ENCODE data around the gene STPG4.

STPG4 gene

GRCh38 chr2:47052847-47053246 is 102.3 kb downstream of the STPG4 start:
- DNase-seq (ENCODE audit: low spot score) = no peak

- no peak for DNase-seq (ENCODE audit: low spot score)
These were observed 103.5 kb downstream of the STPG4 start for GRCh38 chr2:47051562-47051961.

- no peak for DNase-seq (ENCODE audit: low spot score)
These were observed 104.3 kb downstream of the STPG4 start for GRCh38 chr2:47050762-47051161.

GRCh38 chr2:47050021-47050760 is 104.9 kb downstream of the STPG4 start:
- DNase-seq (ENCODE audit: low spot score) = no peak

- no peak for DNase-seq (ENCODE audit: low spot score)
These were observed 105.6 kb downstream of the STPG4 start for GRCh38 chr2:47049502-47049901.

- DNase-seq (ENCODE audit: low spot score) = no peak
These were observed 106.2 kb downstream of the STPG4 start for GRCh38 chr2:47048801-47049480.

- no peak for DNase-seq (ENCODE audit: low spot score)
These were observed 108.8 kb downstream of the STPG4 start for GRCh38 chr2:47046271-47046670.

- no peak for DNase-seq (ENCODE audit: low spot score)
These were observed 111.2 kb downstream of the STPG4 start for GRCh38 chr2:47043891-47044239.

- DNase-seq (ENCODE audit: low spot score) = no peak
These were observed 111.8 kb downstream of the STPG4 start for GRCh38 chr2:47043142-47043890.

GRCh38 chr2:47041891-47042684 is 113.0 kb downstream of the STPG4 start:
- DNase-seq (ENCODE audit: low spot score) = no peak

GRCh38 chr2:47041063-47041462 is 114.0 kb downstream of the STPG4 start:
- DNase-seq (ENCODE audit: low spot score) = no peak

GRCh38 chr2:47040651-47041050 is 114.5 kb downstream of the STPG4 start:
- DNase-seq (ENCODE audit: low spot score) = no peak

GRCh38 chr2:47039913-47040562 is 115.1 kb downstream of the STPG4 start:
- DNase-seq (ENCODE audit: low spot score) = no peak

GRCh38 chr2:47039489-47039870 is 115.6 kb downstream of the STPG4 start:
- DNase-seq (ENCODE audit: low spot score) = no peak

- DNase-seq (ENCODE audit: low spot score) = no peak
These were observed 116.2 kb downstream of the STPG4 start for GRCh38 chr2:47038656-47039488.

- no peak for DNase-seq (ENCODE audit: low spot score)
These were observed 117.4 kb downstream of the STPG4 start for GRCh38 chr2:47037678-47038077.

Data from CD4-positive, alpha-beta T cell treated with Interleukin-15 for 4 hours (primary cell).